DND-41 (cell line): ENCODE data around the gene WDR7.
A peak's percentile ranks its signal among the peaks of the same experiment; 100 is the strongest.

ENCODE experiments used
- ATAC-seq: fragments of 200-7000 bp; cut with Tn5 transposase; 3 replicates; pipeline ENCODE4 v1.9.1; 2021; ENCODE audit warnings: low read depth; ENCODE audit not compliant: insufficient read depth
- DNase-seq: peaks from one replicate; pipeline ENCODE4 v3.0.0-alpha.2; 2020
- H2AFZ ChIP-seq: 2 replicates; pipeline ENCODE4 v1.6.0; 2012; ENCODE audit warnings: low read depth, low read length
- H3K27ac ChIP-seq: 2 replicates; pipeline ENCODE4 v1.5.1; 2012; ENCODE audit warnings: low read length, inconsistent platforms
- H3K27me3 ChIP-seq: fragments of 200-600 bp; sonication (generic); 2 replicates; pipeline ENCODE4 v1.6.0; 2012; ENCODE audit warnings: low read length, mild to moderate bottlenecking, inconsistent platforms; ENCODE audit not compliant: insufficient read depth, poor library complexity
- H3K36me3 ChIP-seq: 2 replicates; pipeline ENCODE4 v1.5.1; 2012; ENCODE audit warnings: low read length, inconsistent platforms; ENCODE audit not compliant: insufficient read depth
- H3K4me1 ChIP-seq: 2 replicates; pipeline ENCODE4 v1.5.1; 2012; ENCODE audit warnings: mild to moderate bottlenecking, low read length; ENCODE audit not compliant: insufficient read depth
- H3K4me2 ChIP-seq: 2 replicates; pipeline ENCODE4 v1.6.0; 2012; ENCODE audit warnings: mild to moderate bottlenecking, moderate library complexity, low read length, inconsistent platforms; ENCODE audit not compliant: insufficient read depth
- H3K4me3 ChIP-seq, 2 experiments: fragments of 200-600 bp in 1 of 2; shearing (Covaris generic) in 1 of 2; 2 replicates each; pipeline ENCODE4 v1.5.1; 2012 to 2016; ENCODE audit warnings: inconsistent platforms in 2 of 2, low read length in 2 of 2, mild to moderate bottlenecking in 2 of 2, low read depth in 1 of 2, moderate library complexity in 1 of 2
- H3K79me2 ChIP-seq: 2 replicates; pipeline ENCODE4 v1.6.0; 2012; ENCODE audit warnings: low read length, inconsistent platforms; ENCODE audit not compliant: insufficient read depth
- H3K9ac ChIP-seq: 2 replicates; pipeline ENCODE4 v1.6.0; 2012; ENCODE audit warnings: low read depth, mild to moderate bottlenecking, inconsistent platforms, low read length, moderate library complexity
- H3K9me3 ChIP-seq: 2 replicates; pipeline ENCODE4 v1.5.1; 2012; ENCODE audit warnings: low read length, moderate library complexity, mild to moderate bottlenecking, inconsistent platforms; ENCODE audit not compliant: insufficient read depth, severe bottlenecking
- H4K20me1 ChIP-seq: 2 replicates; pipeline ENCODE4 v1.6.0; 2012; ENCODE audit warnings: low read length; ENCODE audit not compliant: insufficient read depth
- CTCF ChIP-seq: IDR thresholded peaks from 2 replicates; pipeline ENCODE4 v1.5.1; 2012; ENCODE audit warnings: borderline replicate concordance, low read length, moderate library complexity, mild to moderate bottlenecking; ENCODE audit not compliant: poor library complexity, severe bottlenecking; ENCODE audit errors: extremely low read depth
- EZH2 ChIP-seq: IDR thresholded peaks from 3 replicates; pipeline ENCODE4 v1.6.1; 2012; ENCODE audit warnings: borderline replicate concordance, low read depth, mild to moderate bottlenecking, moderate library complexity, low read length, inconsistent platforms; ENCODE audit not compliant: severe bottlenecking

WDR7 gene

GRCh38 chr18:56645415-56646016 is 5.6 kb upstream of the WDR7 start:
- no peaks in the 10 kb centered on the region for H3K27me3 ChIP-seq
- peak; percentile 56; the same call in 2 of the 3 replicates for ATAC-seq
- no peak overlapping the region for H3K4me2 ChIP-seq
- peaks cover 13% of the 10 kb centered on the region; the same call in 1 of the 2 replicates for H3K36me3 ChIP-seq
- no peak overlapping the region for H2AFZ ChIP-seq
- DNase-seq, result no peak
- no peaks in the 10 kb centered on the region for H4K20me1 ChIP-seq
- TF ChIP-seq EZH2, result no peak
- peak; percentile 62 for TF ChIP-seq CTCF
- no peaks in the 10 kb centered on the region for H3K9me3 ChIP-seq
- H3K79me2 ChIP-seq, result peaks cover 11% of the 10 kb centered on the region
- H3K4me1 ChIP-seq, result peaks cover 15% of the 10 kb centered on the region
- H3K4me3 ChIP-seq, result no peak overlapping the region
- H3K9ac ChIP-seq, result no peak overlapping the region
- H3K27ac ChIP-seq, result no peak overlapping the region

GRCh38 chr18:56647071-56647470 is 4.1 kb upstream of the WDR7 start:
- TF ChIP-seq CTCF (no peak), EZH2 (no peak)
- H4K20me1 ChIP-seq, result no peaks in the 10 kb centered on the region
- no peaks in the 10 kb centered on the region for H3K27me3 ChIP-seq
- H3K4me1 ChIP-seq, result peaks cover 22% of the 10 kb centered on the region
- H3K9ac ChIP-seq, result no peak overlapping the region
- DNase-seq, result no peak
- no peak overlapping the region for H2AFZ ChIP-seq
- no peak overlapping the region for H3K27ac ChIP-seq
- H3K4me2 ChIP-seq, result no peak overlapping the region
- H3K4me3 ChIP-seq, result no peak overlapping the region
- H3K36me3 ChIP-seq, result peaks cover 8% of the 10 kb centered on the region; the same call in 1 of the 2 replicates
- no peak for ATAC-seq
- H3K9me3 ChIP-seq, result no peaks in the 10 kb centered on the region
- peaks cover 24% of the 10 kb centered on the region for H3K79me2 ChIP-seq

- Histone ChIP-seq H3K9me3 (no peaks in the 10 kb centered on the region), H3K27ac (no peak overlapping the region), H3K4me1 (peaks cover 33% of the 10 kb centered on the region), H3K79me2 (peaks cover 35% of the 10 kb centered on the region), H3K36me3 (peaks cover 8% of the 10 kb centered on the region; the same call in 1 of the 2 replicates), H2AFZ (no peak overlapping the region), H3K4me2 (no peak overlapping the region), H3K27me3 (no peaks in the 10 kb centered on the region), H3K9ac (no peak overlapping the region), H4K20me1 (no peaks in the 10 kb centered on the region), H3K4me3 (no peak overlapping the region)
- DNase-seq (no peak), ATAC-seq (no peak)
- TF ChIP-seq CTCF (no peak), EZH2 (no peak)
Observed at GRCh38 chr18:56647951-56648893, 2.9 kb upstream of the WDR7 start.
